Osteoblast (primary cell): Measurements from ENCODE around the gene PAX6. TPM values are rescaled to one million over a fixed set of nuclear protein-coding genes. Genes with fewer than 3 reads are reported as not detected.

Experiments
- DNase-seq: peaks from one replicate; pipeline ENCODE4 v3.0.0; 2011; ENCODE audit warnings: low spot score, mixed read lengths; ENCODE audit not compliant: insufficient read length; ENCODE audit errors: missing footprints
- H2AFZ ChIP-seq: 2 replicates; pipeline ENCODE4 v1.6.0; 2011; ENCODE audit warnings: mild to moderate bottlenecking, low read length
- H3K27ac ChIP-seq: 2 replicates; pipeline ENCODE4 v1.5.1; 2011; ENCODE audit warnings: mild to moderate bottlenecking, low read depth, low read length, moderate library complexity
- H3K27me3 ChIP-seq: 2 replicates; pipeline ENCODE4 v1.6.0; 2012; ENCODE audit warnings: mild to moderate bottlenecking, control low read depth, inconsistent platforms, low read length, moderate library complexity; ENCODE audit not compliant: insufficient read depth
- H3K36me3 ChIP-seq: 2 replicates; pipeline ENCODE4 v1.5.1; 2011; ENCODE audit warnings: mild to moderate bottlenecking, low read length, control low read depth, moderate library complexity; ENCODE audit not compliant: insufficient read depth
- H3K4me1 ChIP-seq: 2 replicates; pipeline ENCODE4 v1.5.1; 2011; ENCODE audit warnings: mild to moderate bottlenecking, low read length, control low read depth, moderate library complexity; ENCODE audit not compliant: insufficient read depth
- H3K4me2 ChIP-seq: 2 replicates; pipeline ENCODE4 v1.6.0; 2011; ENCODE audit warnings: mild to moderate bottlenecking, low read length; ENCODE audit not compliant: insufficient read depth
- H3K4me3 ChIP-seq: fragments of 200-600 bp; sonication (generic); 3 replicates; pipeline ENCODE4 v1.5.1; 2012; ENCODE audit warnings: mild to moderate bottlenecking, low read length, inconsistent platforms; ENCODE audit not compliant: insufficient read depth
- H3K79me2 ChIP-seq: 2 replicates; pipeline ENCODE4 v1.6.0; 2012; ENCODE audit warnings: mild to moderate bottlenecking, low read length, control low read depth, inconsistent platforms; ENCODE audit not compliant: insufficient read depth
- H3K9me3 ChIP-seq: 2 replicates; pipeline ENCODE4 v1.5.1; 2011; ENCODE audit warnings: low read depth, low read length, control low read depth
- H4K20me1 ChIP-seq: 2 replicates; pipeline ENCODE4 v1.6.0; 2012; ENCODE audit warnings: mild to moderate bottlenecking, low read length, control low read depth; ENCODE audit not compliant: insufficient read depth
- CTCF ChIP-seq: IDR thresholded peaks from 2 replicates; pipeline ENCODE4 v1.5.1; 2011; ENCODE audit warnings: mild to moderate bottlenecking, low read depth, low read length, moderate library complexity; ENCODE audit errors: extremely low read depth
- total RNA-seq: library from RNA; depleted of rRNA; stranded (reverse); fragments of >200 nt; gene quantifications from 2 replicates; pipeline ENCODE4 v1.2.3, GENCODE V29; 2012

PAX6 gene
- total RNA-seq, 1 donor: 0.36 TPM

- no peak overlapping the region for H2AFZ ChIP-seq
- H3K79me2 ChIP-seq: no peaks in the 10 kb centered on the region
- no peak for DNase-seq
- H3K4me2 ChIP-seq: no peak overlapping the region
- H3K4me3 ChIP-seq: no peak overlapping the region
- TF ChIP-seq CTCF: no peak
- no peaks in the 10 kb centered on the region for H4K20me1 ChIP-seq
- H3K4me1 ChIP-seq: no peaks in the 10 kb centered on the region
- no peaks in the 10 kb centered on the region for H3K9me3 ChIP-seq
- H3K27me3 ChIP-seq: peaks cover 5% of the 10 kb centered on the region
- no peak overlapping the region for H3K27ac ChIP-seq
- H3K36me3 ChIP-seq: no peaks in the 10 kb centered on the region
Measured at GRCh38 chr11:31850365-31850764, 39.2 kb upstream of the PAX6 start.

DNA sequence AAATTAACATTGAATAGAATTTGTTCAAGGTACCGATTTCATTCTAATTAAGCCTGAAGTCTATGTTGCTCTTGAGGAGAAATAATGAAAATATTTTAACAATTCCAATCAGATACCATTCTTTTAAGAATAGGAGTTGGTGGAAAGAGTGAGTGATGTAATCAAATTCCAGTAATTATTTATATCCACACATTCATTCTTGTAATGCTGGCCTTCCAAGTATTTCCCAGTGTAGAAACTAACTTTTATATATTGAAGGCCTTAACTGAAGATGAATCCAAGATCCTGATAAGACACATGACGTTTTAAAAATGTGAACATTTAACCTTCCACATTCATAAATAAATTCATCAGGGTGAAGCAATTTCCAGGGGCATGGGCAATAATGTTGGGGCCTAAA, 36.6 kb upstream of the PAX6 start:
- H3K27me3 ChIP-seq: peaks cover 5% of the 10 kb centered on the region
- H3K36me3 ChIP-seq: no peaks in the 10 kb centered on the region
- no peak overlapping the region for H3K4me3 ChIP-seq
- no peak overlapping the region for H2AFZ ChIP-seq
- no peaks in the 10 kb centered on the region for H3K4me1 ChIP-seq
- H3K4me2 ChIP-seq: no peak overlapping the region
- no peak for DNase-seq
- no peak overlapping the region for H3K27ac ChIP-seq
- no peaks in the 10 kb centered on the region for H3K9me3 ChIP-seq
- no peaks in the 10 kb centered on the region for H4K20me1 ChIP-seq
- no peak for TF ChIP-seq CTCF
- no peaks in the 10 kb centered on the region for H3K79me2 ChIP-seq

GRCh38 chr11:31845331-31845730, 34.2 kb upstream of the PAX6 start:
- Histone ChIP-seq H2AFZ (no peak overlapping the region), H3K9me3 (no peaks in the 10 kb centered on the region), H3K4me2 (no peak overlapping the region), H3K27ac (no peak overlapping the region), H3K79me2 (no peaks in the 10 kb centered on the region), H3K4me1 (no peaks in the 10 kb centered on the region), H4K20me1 (no peaks in the 10 kb centered on the region), H3K36me3 (no peaks in the 10 kb centered on the region), H3K4me3 (no peak overlapping the region), H3K27me3 (peaks cover 10% of the 10 kb centered on the region)
- no peak for DNase-seq
- TF ChIP-seq CTCF: no peak

- no peak for DNase-seq
- Histone ChIP-seq H3K4me2 (no peak overlapping the region), H3K27ac (no peak overlapping the region), H3K4me3 (no peak overlapping the region), H3K4me1 (no peaks in the 10 kb centered on the region), H3K27me3 (peaks cover 17% of the 10 kb centered on the region), H2AFZ (no peak overlapping the region), H4K20me1 (no peaks in the 10 kb centered on the region), H3K9me3 (no peaks in the 10 kb centered on the region), H3K36me3 (no peaks in the 10 kb centered on the region), H3K79me2 (no peaks in the 10 kb centered on the region)
- TF ChIP-seq CTCF: no peak
Measured at GRCh38 chr11:31844351-31844750, 33.2 kb upstream of the PAX6 start.
